HG03432 (cell line): ENCODE measurements around the gene SLC25A20.
"Not testable (repeated sequence)": the region's sequence is repeated elsewhere in the genome, so short reads cannot be mapped to it uniquely, and the experiment has no call there.

Experiments used
- ATAC-seq: cut with Tn5 transposase; IDR thresholded peaks from one replicate; pipeline ENCODE4 v1.9.1; 2021; ENCODE audit warnings: mild to moderate bottlenecking, moderate library complexity; ENCODE audit not compliant: unreplicated experiment

SLC25A20 gene

GRCh38 chr3:48898383-48899234 lies at the start of gene SLC25A20:
Gene SLC25A20 (minus strand): TSS chr3:48898882. CDS start chr3:48898794, 88 bp downstream.
- peak; percentile 95 for ATAC-seq

GRCh38 chr3:48945891-48946549 lies 47.3 kb upstream of the SLC25A20 start:
- no peak for ATAC-seq

GRCh38 chr3:48945432-48945831 lies 46.8 kb upstream of the SLC25A20 start:
- no peak for ATAC-seq

- no peak for ATAC-seq
Observed at GRCh38 chr3:48938689-48939088, 40.0 kb upstream of the SLC25A20 start.

- no peak for ATAC-seq
Observed at GRCh38 chr3:48938156-48938555, 39.5 kb upstream of the SLC25A20 start.

- ATAC-seq, result no peak
Observed at GRCh38 chr3:48935530-48935929, 36.8 kb upstream of the SLC25A20 start.

- ATAC-seq, result no peak
Observed at GRCh38 chr3:48934333-48934991, 35.8 kb upstream of the SLC25A20 start.

GRCh38 chr3:48931944-48932580 lies 33.4 kb upstream of the SLC25A20 start:
- no peak for ATAC-seq

- ATAC-seq, result no peak
Observed at GRCh38 chr3:48930590-48930989, 31.9 kb upstream of the SLC25A20 start.

GRCh38 chr3:48929358-48930035 lies 30.8 kb upstream of the SLC25A20 start:
- no peak for ATAC-seq

- ATAC-seq, result no peak
Observed at GRCh38 chr3:48928679-48929078, 30.0 kb upstream of the SLC25A20 start.

GRCh38 chr3:48927928-48928327 lies 29.2 kb upstream of the SLC25A20 start:
- ATAC-seq, result no peak

GRCh38 chr3:48926425-48927392 lies 28.0 kb upstream of the SLC25A20 start:
- no peak for ATAC-seq

GRCh38 chr3:48919215-48920138 lies 20.8 kb upstream of the SLC25A20 start:
- ATAC-seq, result peak; percentile 19

- ATAC-seq, result peak; percentile 80
Observed at GRCh38 chr3:48918388-48919214, 19.9 kb upstream of the SLC25A20 start, which contains the start of gene ARIH2. Gene ARIH2 (plus strand): TSS chr3:48918842. CDS start chr3:48927559, 8,717 bp downstream.

GRCh38 chr3:48915296-48915695 lies 16.6 kb upstream of the SLC25A20 start:
- no peak for ATAC-seq

- not testable (repeated sequence) for ATAC-seq
Observed at GRCh38 chr3:48907026-48907425, 8.3 kb upstream of the SLC25A20 start.
